C4-2B (cell line): ENCODE measurements around the gene IYD.
A peak's percentile ranks its signal among the peaks of the same experiment; 100 is the strongest.

ENCODE experiments used
- H3K27ac ChIP-seq: fragments of 450-650 bp; 2 replicates; pipeline ENCODE4 v1.5.1; 2017
- CTCF ChIP-seq: fragments of 450-650 bp; conservative IDR thresholded peaks from 2 replicates; pipeline ENCODE4 v1.5.1; 2017; ENCODE audit warnings: mild to moderate bottlenecking
- ZFX ChIP-seq: fragments of 450-650 bp; IDR thresholded peaks from 2 replicates; pipeline ENCODE4 v1.6.1; 2017

The IYD gene

DNA sequence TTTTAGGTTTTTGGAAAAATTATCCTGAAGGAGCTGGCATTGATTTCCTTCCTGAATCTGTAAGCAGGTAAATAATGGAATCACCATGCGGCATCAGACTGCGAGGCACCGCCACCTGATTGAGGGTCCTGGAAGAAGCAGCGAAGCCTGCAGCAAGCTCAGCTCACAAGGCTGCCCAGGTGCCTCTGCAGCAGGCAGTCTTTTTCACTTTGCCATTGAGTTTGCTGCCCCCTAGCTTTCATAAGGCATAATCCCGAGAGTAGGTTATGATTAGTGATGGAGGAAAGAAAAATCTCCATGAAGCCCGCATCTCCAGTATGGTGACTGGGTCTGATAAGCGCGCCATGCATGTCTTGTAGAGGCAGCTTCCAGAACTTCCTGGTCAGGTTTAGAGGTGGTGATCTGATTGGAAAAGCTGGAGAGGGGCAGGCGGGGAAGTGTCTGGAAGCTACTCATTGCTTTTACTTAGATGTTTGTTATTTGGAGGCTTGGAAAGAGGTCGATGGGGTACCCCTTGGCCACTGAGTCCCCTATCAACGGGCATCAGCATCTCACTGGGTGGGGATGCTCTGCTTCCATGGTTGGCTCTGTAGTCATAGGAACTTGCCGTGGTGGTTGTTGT, 26.7 kb downstream of the IYD start:
- H3K27ac ChIP-seq: no peak overlapping the region
- TF ChIP-seq CTCF (peak; percentile 79), ZFX (no peak)

DNA sequence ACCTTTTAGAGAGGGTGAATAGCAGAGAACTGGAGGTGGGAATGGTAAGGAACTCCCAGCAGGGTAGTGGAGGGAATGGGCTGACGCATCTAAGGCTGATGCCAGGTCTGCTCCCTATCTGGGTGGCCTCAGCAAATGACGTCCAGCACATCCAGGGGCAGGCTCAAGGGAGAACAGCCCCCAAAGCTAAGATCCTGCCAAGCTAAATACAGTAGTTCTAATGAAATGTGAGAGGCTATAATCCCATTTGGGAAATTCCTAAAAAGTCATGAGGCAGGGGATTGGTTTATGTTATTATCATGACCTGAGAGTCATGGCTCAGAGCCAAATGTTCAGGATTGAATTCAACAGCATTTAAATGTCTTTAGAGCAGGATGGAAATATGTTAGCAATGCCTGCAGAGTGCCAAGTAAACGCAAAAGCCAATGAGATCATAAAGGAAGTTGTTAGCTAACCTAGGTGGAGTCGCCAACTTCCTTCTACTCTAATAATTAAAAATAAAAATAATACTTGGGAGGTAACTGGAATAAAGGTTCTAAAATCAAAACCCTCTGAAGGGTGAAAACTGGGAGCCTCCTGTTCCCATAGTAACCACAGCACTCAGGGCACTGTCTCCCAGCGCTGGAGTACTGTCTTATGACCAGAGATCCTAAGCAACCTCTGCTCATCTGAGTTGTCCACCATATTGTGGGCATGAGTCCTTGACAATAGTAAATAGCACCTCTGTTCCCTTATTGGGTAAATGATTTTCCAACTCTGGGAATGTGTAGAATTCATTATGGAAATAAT, 34.8 kb downstream of the IYD start:
- no peak overlapping the region for H3K27ac ChIP-seq
- TF ChIP-seq ZFX: no peak
- no peak for TF ChIP-seq CTCF

DNA sequence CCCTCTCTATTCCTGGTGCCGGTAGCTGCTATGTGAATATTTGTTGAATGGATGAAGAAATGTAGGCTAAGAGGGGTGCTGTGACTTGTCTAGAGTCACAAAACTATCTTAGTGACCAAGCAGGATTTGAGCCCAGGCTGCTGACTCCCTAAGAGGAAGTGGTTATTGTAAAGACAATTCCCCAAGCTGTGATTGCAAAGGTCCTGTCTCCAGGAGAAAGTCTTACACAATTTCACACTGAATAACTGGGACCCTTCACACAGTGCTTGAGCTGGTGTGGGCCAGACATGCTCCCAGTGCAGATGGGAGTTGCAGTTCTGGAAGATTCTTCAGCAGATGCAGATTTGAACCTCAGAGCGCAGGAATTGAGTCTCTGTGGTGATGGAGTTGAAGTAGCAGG, 38.1 kb downstream of the IYD start:
- TF ChIP-seq CTCF: no peak
- TF ChIP-seq ZFX: no peak
- H3K27ac ChIP-seq: no peak overlapping the region

- peak overlapping the region; percentile 38; the same call in 1 of the 2 replicates for H3K27ac ChIP-seq
- no peak for TF ChIP-seq ZFX
- TF ChIP-seq CTCF: no peak
These were observed 40.0 kb downstream of the IYD start for GRCh38 chr6:150408842-150409241.

DNA sequence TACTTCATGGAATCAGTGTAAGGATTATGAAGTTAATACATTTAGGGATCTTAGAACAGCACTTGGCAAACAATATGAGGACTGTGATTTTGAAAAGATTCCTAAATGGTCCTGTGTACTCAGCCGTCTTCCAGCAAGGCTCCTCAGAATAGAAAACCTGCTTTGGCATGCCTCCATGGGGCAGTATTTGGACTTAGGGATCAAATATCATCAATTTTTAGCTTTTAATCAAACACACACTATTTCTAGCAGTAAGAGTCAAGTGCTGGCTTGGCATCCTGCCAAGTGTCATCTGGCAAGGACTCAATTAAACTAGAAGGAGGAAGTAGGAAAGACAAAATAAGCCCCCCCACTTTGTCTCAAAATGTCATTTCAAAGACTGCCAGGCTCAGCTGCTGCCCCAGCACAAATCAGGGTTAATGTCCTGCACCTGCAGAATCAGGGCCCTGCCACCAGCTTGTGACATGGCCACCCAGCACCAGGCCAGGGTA, 40.8 kb downstream of the IYD start:
- peak overlapping the region; percentile 38; the same call in 1 of the 2 replicates for H3K27ac ChIP-seq
- TF ChIP-seq ZFX (no peak), CTCF (no peak)

GRCh38 chr6:150410399-150410798, 41.6 kb downstream of the IYD start:
- TF ChIP-seq CTCF (no peak), ZFX (no peak)
- H3K27ac ChIP-seq: no peak overlapping the region

DNA sequence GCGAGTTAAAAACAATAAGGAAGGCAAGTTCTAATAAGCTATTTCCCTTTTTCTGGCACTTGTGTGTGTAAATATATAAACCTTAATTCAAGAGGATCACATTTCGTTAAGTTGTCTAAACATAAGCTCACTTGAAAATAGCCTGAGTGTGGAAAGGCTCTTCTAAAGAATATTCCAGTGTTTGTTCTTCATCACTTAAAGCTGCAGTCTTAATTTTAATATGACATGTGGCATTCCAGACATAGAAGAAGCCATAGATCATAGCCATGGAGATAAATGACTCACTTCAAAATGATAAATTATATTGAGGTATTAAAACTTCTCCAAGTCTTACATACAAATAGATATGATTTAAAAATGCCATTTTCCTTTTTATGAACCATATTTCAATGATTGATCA, 42.1 kb downstream of the IYD start:
- TF ChIP-seq CTCF: no peak
- no peak for TF ChIP-seq ZFX
- no peak overlapping the region for H3K27ac ChIP-seq
